ENCODE data around the gene STK38. TPM values are rescaled to one million over a fixed set of nuclear protein-coding genes. Genes with fewer than 3 reads are reported as not detected.
A peak's percentile ranks its signal among the peaks of the same experiment; 100 is the strongest.

Gene STK38
- total RNA-seq, 2 experiments from 2014 or later, result 22.9 to 23.4 TPM

GRCh38 chr6:36526066-36526465 lies 21.2 kb downstream of the STK38 start:
- ChIA-PET CTCF (interaction anchor here (0.7 kb wide), 1 partner anchor 26 kb away, joined by 3 read pairs; no protein-coding TSS in a partner anchor), POLR2A (no interaction called here)
- no peak for TF ChIP-seq CTCF (IDR thresholded peaks at IDR 0.05)
- Mint-ChIP-seq H3K27me3 (no peaks in the 10 kb centered on the region), H3K9me3 (no peaks in the 10 kb centered on the region), H3K27ac (no peak overlapping the region), H3K4me3 (no peak overlapping the region), H3K4me1 (ENCODE audit: low read depth) (peaks cover 29% of the 10 kb centered on the region), H3K36me3 (ENCODE audit: low read depth) (peaks cover 49% of the 10 kb centered on the region)
- intact Hi-C loops (cut with micrococcal nuclease), result no loop called here
- DNase-seq, result no peak
- no peak for ATAC-seq

GRCh38 chr6:36525346-36525745 lies 21.9 kb downstream of the STK38 start:
- TF ChIP-seq CTCF (IDR thresholded peaks at IDR 0.05), result no peak
- H3K9me3 Mint-ChIP-seq, result no peaks in the 10 kb centered on the region
- CTCF ChIA-PET, result no interaction called here
- H3K4me3 Mint-ChIP-seq, result no peak overlapping the region
- H3K36me3 Mint-ChIP-seq (ENCODE audit: low read depth), result peaks cover 49% of the 10 kb centered on the region
- peaks cover 31% of the 10 kb centered on the region for H3K4me1 Mint-ChIP-seq (ENCODE audit: low read depth)
- intact Hi-C loops (cut with micrococcal nuclease), result no loop called here
- H3K27me3 Mint-ChIP-seq, result no peaks in the 10 kb centered on the region
- no peak for DNase-seq
- no peak for ATAC-seq
- no peak overlapping the region for H3K27ac Mint-ChIP-seq
- POLR2A ChIA-PET, result no interaction called here

- intact Hi-C loops (cut with micrococcal nuclease), result no loop called here
- TF ChIP-seq CTCF (IDR thresholded peaks at IDR 0.05), result no peak
- H3K36me3 Mint-ChIP-seq (ENCODE audit: low read depth), result peaks cover 54% of the 10 kb centered on the region
- no peaks in the 10 kb centered on the region for H3K27me3 Mint-ChIP-seq
- DNase-seq (no peak), ATAC-seq (no peak)
- ChIA-PET CTCF (no interaction called here), POLR2A (no interaction called here)
- H3K27ac Mint-ChIP-seq, result peak overlapping the region; percentile 32
- H3K4me1 Mint-ChIP-seq (ENCODE audit: low read depth), result peaks cover 36% of the 10 kb centered on the region
- no peaks in the 10 kb centered on the region for H3K9me3 Mint-ChIP-seq
- no peak overlapping the region for H3K4me3 Mint-ChIP-seq
Observed at GRCh38 chr6:36524871-36525270, 22.4 kb downstream of the STK38 start.

GRCh38 chr6:36523936-36524499 lies 23.3 kb downstream of the STK38 start:
- peaks cover 37% of the 10 kb centered on the region for H3K4me1 Mint-ChIP-seq (ENCODE audit: low read depth)
- no peaks in the 10 kb centered on the region for H3K27me3 Mint-ChIP-seq
- H3K4me3 Mint-ChIP-seq, result no peak overlapping the region
- intact Hi-C loops (cut with micrococcal nuclease), result no loop called here
- H3K27ac Mint-ChIP-seq, result peak overlapping the region; percentile 27
- DNase-seq, result no peak
- no peak for TF ChIP-seq CTCF (IDR thresholded peaks at IDR 0.05)
- ChIA-PET CTCF (interaction anchor here (1.3 to 1.4 kb wide), 2 partner anchors 13 to 16 kb away, joined by 3 to 4 read pairs; no protein-coding TSS in a partner anchor), POLR2A (no interaction called here)
- H3K9me3 Mint-ChIP-seq, result no peaks in the 10 kb centered on the region
- H3K36me3 Mint-ChIP-seq (ENCODE audit: low read depth), result peaks cover 56% of the 10 kb centered on the region
- ATAC-seq, result no peak

- ATAC-seq, result no peak
- Mint-ChIP-seq H3K9me3 (no peaks in the 10 kb centered on the region), H3K27me3 (no peaks in the 10 kb centered on the region), H3K36me3 (ENCODE audit: low read depth) (peaks cover 61% of the 10 kb centered on the region), H3K4me1 (ENCODE audit: low read depth) (peaks cover 38% of the 10 kb centered on the region), H3K4me3 (no peak overlapping the region), H3K27ac (no peak overlapping the region)
- ChIA-PET CTCF (interaction anchor here (1.3 to 1.4 kb wide), 2 partner anchors 13 to 15 kb away, joined by 3 to 4 read pairs; no protein-coding TSS in a partner anchor), POLR2A (no interaction called here)
- no peak for TF ChIP-seq CTCF (IDR thresholded peaks at IDR 0.05)
- no peak for DNase-seq
- intact Hi-C loops (cut with micrococcal nuclease), result no loop called here
Observed at GRCh38 chr6:36523451-36523850, 23.8 kb downstream of the STK38 start.
